GM19238 (cell line): ENCODE measurements around the gene LRMDA.

ENCODE experiments used
- DNase-seq: peaks from one replicate; pipeline ENCODE4 v3.0.0; 2011; ENCODE audit warnings: low spot score; ENCODE audit not compliant: insufficient read length

Gene LRMDA

GRCh38 chr10:75658496-75658895 is 227.1 kb downstream of the LRMDA start:
- no peak for DNase-seq

GRCh38 chr10:75658915-75659314 is 227.5 kb downstream of the LRMDA start:
- no peak for DNase-seq

GRCh38 chr10:75660823-75661222 is 229.4 kb downstream of the LRMDA start:
- no peak for DNase-seq

DNA sequence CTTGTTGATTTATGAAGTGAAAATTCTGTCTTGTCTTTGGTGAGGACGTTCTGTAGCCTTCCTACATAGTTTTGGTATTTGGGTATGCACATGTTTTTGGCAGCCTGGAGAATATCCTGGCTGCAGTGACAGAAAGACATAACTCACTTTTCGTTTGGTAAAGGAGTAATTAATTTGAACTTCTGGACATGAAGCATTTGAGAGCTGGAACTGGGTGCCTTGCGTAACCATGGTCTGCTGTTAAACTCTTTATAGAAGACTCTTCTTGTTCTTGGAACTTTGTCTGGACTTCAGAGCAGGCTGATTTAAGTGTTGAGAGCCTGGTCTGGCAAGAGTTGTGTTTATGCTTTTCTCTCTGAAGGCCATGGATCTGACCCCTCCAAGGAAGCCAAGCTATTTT is 231.3 kb downstream of the LRMDA start:
- DNase-seq = no peak

- DNase-seq = no peak
These were observed 232.7 kb downstream of the LRMDA start for GRCh38 chr10:75663947-75664664.

DNA sequence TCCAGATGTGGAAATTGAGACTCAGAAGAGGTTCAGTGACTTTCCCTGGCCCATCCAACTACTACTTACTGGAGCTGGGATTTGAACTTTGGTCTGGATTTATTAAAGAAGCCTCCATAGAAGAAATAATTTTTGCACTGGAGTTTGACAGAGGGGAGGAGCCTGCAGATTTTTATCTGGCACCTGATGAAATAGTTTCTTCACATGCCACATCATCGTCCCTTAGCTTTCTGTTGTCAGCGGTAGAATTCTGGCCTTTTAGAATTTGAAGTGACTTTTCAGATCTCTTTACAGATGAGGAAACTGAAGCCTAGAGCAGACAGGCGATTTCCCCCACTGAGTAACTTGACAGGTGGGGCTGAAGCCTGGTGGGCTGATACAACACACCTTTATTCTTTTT is 233.5 kb downstream of the LRMDA start:
- no peak for DNase-seq

DNA sequence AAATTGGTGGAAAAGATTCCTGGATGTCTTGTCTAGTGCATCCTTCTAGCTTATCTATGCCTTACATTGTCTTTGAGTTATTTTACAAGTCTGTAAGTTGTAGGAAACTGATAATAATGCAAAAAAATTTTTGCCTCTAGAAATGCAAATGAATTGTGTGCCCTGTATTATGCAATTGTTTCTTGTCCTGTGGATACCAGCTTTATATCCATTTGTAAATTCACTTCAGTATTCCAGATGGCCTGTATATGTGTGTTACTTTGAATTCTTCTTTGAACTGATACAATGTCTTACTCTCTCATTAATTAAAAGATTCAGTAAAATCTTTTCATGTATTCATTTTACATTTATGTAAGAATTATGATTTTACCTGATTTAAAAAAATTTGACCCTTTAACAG is 234.3 kb downstream of the LRMDA start:
- DNase-seq = no peak

GRCh38 chr10:75672111-75672671 is 240.8 kb downstream of the LRMDA start:
- no peak for DNase-seq

DNA sequence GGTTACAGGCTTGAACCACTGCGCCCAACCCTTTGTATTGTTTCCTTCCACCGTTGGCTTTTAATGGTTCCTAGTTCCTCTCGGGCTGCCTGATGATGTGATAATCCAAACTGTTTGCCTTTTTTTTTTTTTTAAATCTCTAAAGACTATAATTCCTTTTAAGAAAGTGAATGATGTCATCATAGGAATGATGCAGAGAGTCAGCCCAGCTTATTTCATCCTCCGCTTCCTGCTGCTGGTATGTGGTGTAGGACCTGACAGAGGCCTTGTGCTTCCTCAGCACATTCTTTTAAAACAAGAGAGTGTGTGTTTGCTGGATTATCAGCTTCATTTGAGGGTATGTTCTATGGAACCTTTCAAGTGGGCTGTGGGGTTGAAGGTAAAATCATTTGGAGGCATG is 241.4 kb downstream of the LRMDA start:
- DNase-seq = no peak

DNA sequence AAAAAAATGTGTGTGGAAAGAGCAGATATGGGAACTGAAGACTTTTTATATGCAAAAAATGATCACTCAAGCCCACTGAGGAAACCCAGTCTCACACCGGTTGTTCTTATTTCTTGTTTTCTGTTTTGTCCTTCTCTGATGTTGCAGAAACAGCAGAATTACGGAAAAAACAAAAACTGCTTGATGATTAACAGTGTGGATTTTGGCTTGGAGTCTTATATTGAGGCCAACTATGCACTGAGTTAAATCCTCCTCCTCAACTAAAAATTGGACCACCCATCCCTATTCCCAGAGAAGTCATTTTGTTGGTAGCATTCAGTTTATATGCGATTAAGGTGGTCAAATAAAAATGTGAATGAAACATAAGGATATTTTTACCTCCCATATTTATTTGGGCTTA is 246.1 kb downstream of the LRMDA start:
- no peak for DNase-seq

GRCh38 chr10:75678527-75678926 is 247.1 kb downstream of the LRMDA start:
- DNase-seq = no peak

DNA sequence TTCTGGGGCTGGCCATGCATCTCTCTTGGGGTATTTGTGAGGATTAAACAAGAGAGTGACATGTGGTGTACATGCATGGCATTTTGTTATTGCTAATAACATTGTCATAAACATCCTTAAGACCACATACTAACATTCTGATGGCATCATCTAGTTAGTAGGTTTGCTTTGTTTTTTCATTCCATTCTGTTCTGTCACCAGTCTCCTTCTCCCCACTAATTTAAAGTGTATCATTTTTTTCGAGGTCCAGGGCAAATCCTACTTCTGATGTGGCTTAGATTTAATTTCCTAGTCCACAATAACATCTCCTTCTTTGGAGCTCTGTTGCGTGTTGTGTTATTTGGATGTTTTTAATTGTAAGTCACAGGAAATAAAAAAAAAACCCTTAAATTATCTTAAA is 248.1 kb downstream of the LRMDA start:
- no peak for DNase-seq

GRCh38 chr10:75681334-75681733 is 249.9 kb downstream of the LRMDA start:
- no peak for DNase-seq

DNA sequence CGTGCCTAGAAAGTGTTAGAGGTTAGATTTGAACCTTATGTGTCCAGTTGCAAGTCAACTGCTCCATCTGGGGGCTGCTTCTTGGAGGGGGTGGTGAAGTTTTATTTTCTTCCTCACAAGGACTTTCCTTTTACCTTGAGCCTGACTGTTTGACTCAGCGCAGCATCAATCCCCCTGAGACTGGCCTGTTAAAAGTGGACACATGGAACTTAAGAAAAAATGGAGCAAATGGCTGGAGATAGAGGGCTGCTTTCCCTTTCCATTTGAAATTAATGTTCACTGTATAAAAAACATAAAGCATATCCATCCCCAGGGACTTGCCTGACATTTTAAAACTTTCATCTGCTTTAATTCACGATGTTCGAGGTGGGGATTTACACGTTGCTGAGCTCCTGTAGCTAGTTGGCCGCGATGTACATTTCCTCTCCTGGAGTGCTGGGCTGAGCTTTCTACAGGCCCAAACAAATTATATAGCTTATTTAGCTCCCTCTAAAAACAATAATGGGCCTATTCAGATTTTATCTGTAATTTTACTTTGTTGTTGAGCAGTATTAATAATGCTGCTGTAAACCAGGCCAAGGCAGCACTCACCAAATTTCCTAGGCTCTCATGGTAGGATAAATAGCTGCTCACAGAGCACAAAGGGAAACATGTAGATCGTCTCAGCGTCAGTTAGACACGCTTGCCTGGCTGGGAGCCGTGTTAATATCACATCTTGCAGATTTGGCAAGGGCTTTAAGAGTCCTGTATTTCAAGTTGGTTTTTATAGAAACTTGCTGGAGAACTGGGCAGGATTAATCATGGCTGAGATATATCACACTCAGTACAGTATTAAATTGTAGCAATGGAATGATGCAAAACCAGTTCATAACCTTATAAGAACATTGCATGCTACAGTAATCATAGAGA is 251.5 kb downstream of the LRMDA start:
- DNase-seq = no peak

GRCh38 chr10:75685187-75685586 is 253.8 kb downstream of the LRMDA start:
- DNase-seq = no peak

DNA sequence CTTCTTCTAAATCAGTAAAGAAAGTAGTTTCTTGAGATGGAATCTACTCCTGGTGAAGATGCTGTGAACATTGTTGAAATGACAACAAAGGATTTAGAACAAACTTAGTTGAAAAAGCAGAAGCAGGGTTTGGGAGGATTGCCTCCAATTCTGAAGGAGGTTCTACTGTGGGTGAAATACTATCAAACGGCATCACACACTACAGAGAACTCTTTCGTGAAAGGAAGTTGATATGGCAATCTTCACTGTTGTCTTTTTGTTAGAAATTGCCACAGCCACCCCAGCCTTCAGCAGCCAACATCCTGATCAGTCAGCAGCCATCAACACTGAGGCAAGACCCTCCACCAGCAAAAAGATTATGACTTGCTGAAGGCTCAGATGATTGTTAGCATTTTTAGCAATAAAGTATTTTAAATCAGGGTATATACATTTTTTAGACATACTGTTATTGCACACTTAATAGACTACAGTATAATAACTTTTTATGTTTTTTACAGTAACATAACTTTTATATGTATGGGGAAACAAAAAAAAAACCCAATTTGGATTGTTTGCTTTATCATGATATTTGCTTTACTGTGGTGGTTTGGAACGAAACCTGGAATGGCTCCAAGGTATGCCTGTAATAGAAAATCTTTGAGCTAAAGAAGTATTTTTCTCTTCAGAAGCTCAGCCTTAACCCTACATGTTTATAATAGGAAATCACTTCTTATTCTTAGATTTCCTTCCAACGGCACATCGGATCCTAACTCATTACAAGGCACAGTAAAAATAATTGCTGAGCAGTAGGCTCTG is 257.3 kb downstream of the LRMDA start:
- no peak for DNase-seq

DNA sequence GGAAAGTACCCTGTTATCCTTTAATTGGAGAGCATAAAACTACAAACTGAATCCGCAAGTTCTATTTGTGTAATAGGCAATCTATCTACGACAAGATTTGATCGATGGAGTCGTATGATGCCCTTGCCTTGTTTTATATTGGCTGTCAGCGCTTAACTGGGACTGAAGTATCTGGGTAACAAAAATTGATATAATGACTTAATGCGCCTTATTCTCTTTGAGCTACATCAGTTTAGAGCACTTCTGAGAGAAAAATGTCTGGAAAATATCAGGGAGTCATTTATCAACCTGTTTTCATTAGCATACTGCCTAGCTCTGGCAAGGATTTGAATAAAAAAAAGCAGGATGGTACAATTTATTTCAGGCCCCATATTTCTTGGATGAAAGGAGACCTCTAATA is 262.1 kb downstream of the LRMDA start:
- DNase-seq = no peak

- DNase-seq = no peak
These were observed 262.8 kb downstream of the LRMDA start for GRCh38 chr10:75694269-75694668.

DNA sequence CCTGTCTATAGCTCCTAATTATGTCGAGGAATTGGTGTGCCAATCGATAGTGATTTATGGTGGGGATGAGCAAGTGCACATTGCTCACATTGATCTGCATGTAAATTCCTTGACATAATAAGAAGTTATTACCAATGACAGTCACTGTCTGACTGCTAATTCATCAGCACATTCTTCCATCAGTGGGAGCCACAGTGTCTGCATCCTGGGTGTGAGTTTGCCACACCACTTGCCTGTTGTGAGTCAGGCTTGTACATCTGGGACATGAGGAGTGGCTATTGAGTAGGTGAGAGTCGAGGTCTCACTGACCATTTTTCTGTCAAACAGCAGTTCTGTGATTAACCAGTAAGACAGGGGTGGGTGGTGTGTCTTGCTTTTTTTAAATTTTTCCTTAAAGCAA is 263.4 kb downstream of the LRMDA start:
- DNase-seq = no peak

- no peak for DNase-seq
These were observed 264.6 kb downstream of the LRMDA start for GRCh38 chr10:75695994-75696393.

DNA sequence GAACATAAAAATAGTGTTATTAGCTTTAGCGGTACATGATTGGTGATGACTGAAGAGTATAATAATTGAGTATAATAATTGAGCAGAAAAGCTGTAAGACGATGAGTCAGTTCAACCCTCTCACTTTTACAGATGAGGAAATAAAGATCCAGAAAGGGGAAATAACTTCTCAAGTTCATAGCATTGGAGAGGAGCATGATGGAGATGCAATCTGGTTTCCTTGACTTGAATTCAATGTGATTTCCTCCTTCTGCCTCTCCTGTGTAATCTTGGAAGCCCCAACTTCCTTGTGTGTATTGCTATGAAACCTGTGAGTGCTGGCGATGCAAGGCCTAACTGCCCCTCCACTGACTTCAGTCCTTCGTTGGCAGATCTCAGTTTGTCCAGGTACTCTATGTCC is 265.1 kb downstream of the LRMDA start:
- DNase-seq = no peak
